GM06990 (cell line): ENCODE results near the gene ATP13A4.

Experiments
- DNase-seq: peaks from one replicate; pipeline ENCODE4 v3.0.0-alpha.2; 2011; ENCODE audit not compliant: insufficient read length; ENCODE audit errors: extremely low read depth
- H3K27me3 ChIP-seq: replicated peaks from 2 replicates; pipeline ENCODE4 v1.6.0; 2011; ENCODE audit warnings: low read length; ENCODE audit not compliant: control insufficient read depth, insufficient read depth
- H3K36me3 ChIP-seq: 2 replicates; pipeline ENCODE4 v1.5.1; 2011; ENCODE audit warnings: low read length; ENCODE audit not compliant: control insufficient read depth, insufficient read depth
- H3K4me3 ChIP-seq: replicated peaks from 2 replicates; pipeline ENCODE4 v1.5.1; 2011; ENCODE audit warnings: low read depth, mild to moderate bottlenecking, control low read depth, low read length
- CTCF ChIP-seq: IDR thresholded peaks from 2 replicates; pipeline ENCODE4 v1.5.1; 2011; ENCODE audit warnings: low read length, control low read depth, mild to moderate bottlenecking, inconsistent platforms; ENCODE audit not compliant: insufficient read depth, poor library complexity, severe bottlenecking

Gene ATP13A4

GRCh38 chr3:193446965-193447602, 107.6 kb downstream of the ATP13A4 start:
- no peaks in the 10 kb centered on the region for H3K27me3 ChIP-seq
- no peaks in the 10 kb centered on the region for H3K36me3 ChIP-seq
- no peak overlapping the region for H3K4me3 ChIP-seq
- no peak for TF ChIP-seq CTCF
- no peak for DNase-seq

GRCh38 chr3:193439423-193439822, 115.3 kb downstream of the ATP13A4 start:
- H3K27me3 ChIP-seq, result no peaks in the 10 kb centered on the region
- no peak overlapping the region for H3K4me3 ChIP-seq
- no peaks in the 10 kb centered on the region for H3K36me3 ChIP-seq
- no peak for TF ChIP-seq CTCF
- no peak for DNase-seq

GRCh38 chr3:193418576-193419373, 135.9 kb downstream of the ATP13A4 start:
- Histone ChIP-seq H3K4me3 (no peak overlapping the region), H3K36me3 (no peaks in the 10 kb centered on the region), H3K27me3 (no peaks in the 10 kb centered on the region)
- DNase-seq, result no peak
- TF ChIP-seq CTCF, result no peak

GRCh38 chr3:193416629-193417028, 138.1 kb downstream of the ATP13A4 start:
- Histone ChIP-seq H3K27me3 (no peaks in the 10 kb centered on the region; the same call in 1 of the 2 replicates), H3K36me3 (no peaks in the 10 kb centered on the region), H3K4me3 (no peak overlapping the region)
- DNase-seq, result no peak
- no peak for TF ChIP-seq CTCF

GRCh38 chr3:193407688-193408087, 147.0 kb downstream of the ATP13A4 start:
- Histone ChIP-seq H3K36me3 (no peaks in the 10 kb centered on the region), H3K27me3 (no peaks in the 10 kb centered on the region; the same call in 1 of the 2 replicates), H3K4me3 (no peak overlapping the region)
- DNase-seq, result no peak
- TF ChIP-seq CTCF, result no peak
